Hair follicle dermal papilla cell (primary cell): ENCODE results near the gene ALG10B. TPM values are rescaled to one million over a fixed set of nuclear protein-coding genes. Genes with fewer than 3 reads are reported as not detected.

Source experiments
- small RNA-seq: library from RNA; depleted of rRNA; stranded (forward); fragments of <200 nt; gene quantifications from one replicate; pipeline ENCODE3, GENCODE V24; 2012
- total RNA-seq: library from RNA; depleted of rRNA; stranded (reverse); fragments of >200 nt; gene quantifications from 2 replicates; pipeline ENCODE4 v1.2.3, GENCODE V29; 2012

The ALG10B gene, protein sequence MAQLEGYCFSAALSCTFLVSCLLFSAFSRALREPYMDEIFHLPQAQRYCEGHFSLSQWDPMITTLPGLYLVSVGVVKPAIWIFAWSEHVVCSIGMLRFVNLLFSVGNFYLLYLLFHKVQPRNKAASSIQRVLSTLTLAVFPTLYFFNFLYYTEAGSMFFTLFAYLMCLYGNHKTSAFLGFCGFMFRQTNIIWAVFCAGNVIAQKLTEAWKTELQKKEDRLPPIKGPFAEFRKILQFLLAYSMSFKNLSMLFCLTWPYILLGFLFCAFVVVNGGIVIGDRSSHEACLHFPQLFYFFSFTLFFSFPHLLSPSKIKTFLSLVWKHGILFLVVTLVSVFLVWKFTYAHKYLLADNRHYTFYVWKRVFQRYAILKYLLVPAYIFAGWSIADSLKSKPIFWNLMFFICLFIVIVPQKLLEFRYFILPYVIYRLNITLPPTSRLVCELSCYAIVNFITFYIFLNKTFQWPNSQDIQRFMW
- 2.2 and 3.1 TPM in 2 replicates for total RNA-seq

DNA sequence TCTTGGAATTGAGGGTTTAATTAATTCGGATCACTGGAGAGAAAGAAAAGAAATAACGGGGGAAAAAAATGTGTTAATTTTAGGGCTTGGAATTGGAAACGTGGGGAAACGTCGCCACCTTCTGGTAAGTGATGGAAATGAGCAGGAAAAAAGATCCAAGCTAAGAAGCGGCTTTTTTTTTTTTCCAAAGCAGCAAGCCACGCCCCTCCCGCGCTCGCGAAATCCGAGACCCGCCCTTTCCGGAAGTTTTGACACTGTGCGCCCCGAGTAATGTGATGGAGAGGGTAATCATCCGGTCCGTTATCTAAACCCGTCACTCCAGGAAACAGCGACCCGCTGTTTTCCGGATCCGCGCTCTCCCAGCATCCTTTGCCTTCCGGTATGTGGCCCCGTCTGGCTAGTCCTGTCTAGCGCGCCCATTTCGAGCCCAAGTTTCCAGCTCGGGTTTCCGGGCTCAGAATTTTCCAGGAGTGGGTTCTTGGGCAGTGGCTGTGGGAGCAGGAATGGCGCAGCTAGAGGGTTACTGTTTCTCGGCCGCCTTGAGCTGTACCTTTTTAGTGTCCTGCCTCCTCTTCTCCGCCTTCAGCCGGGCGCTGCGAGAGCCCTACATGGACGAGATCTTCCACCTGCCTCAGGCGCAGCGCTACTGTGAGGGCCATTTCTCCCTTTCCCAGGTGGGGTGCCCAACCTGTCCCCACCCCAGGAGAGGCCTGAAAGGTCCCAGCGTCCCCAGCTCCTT is at the start of gene ALG10B:
TSS of gene ALG10B (plus strand) at position 384 of the 739 bp plus-strand sequence. CDS start at position 504, 120 bp downstream.

Small RNA genes lying within 50 kb of the gene (small RNA-seq; reads per million reads assigned to genes)
- not detected for gene RF00019
